HUES48 (cell line): ENCODE data around the gene CLIC6.
A peak's percentile ranks its signal among the peaks of the same experiment; 100 is the strongest.

Experiments used
- H3K27ac ChIP-seq: one replicate; pipeline ENCODE4 v1.7.0; 2013; ENCODE audit warnings: low read depth, low read length, inconsistent platforms
- H3K27me3 ChIP-seq: 2 replicates; pipeline ENCODE4 v1.6.1; 2013; ENCODE audit warnings: mild to moderate bottlenecking, low read length; ENCODE audit not compliant: control insufficient read depth, insufficient read depth
- H3K36me3 ChIP-seq: 2 replicates; pipeline ENCODE4 v1.6.1; 2013; ENCODE audit warnings: low read length; ENCODE audit not compliant: control insufficient read depth, insufficient read depth
- H3K4me1 ChIP-seq: 2 replicates; pipeline ENCODE4 v1.6.1; 2013; ENCODE audit warnings: mild to moderate bottlenecking, low read length; ENCODE audit not compliant: control insufficient read depth, insufficient read depth
- H3K4me3 ChIP-seq: 2 replicates; pipeline ENCODE4 v1.5.1; 2013; ENCODE audit warnings: mild to moderate bottlenecking, low read depth, low read length
- H3K9ac ChIP-seq: 2 replicates; pipeline ENCODE4 v1.6.1; 2013; ENCODE audit warnings: mild to moderate bottlenecking, low read depth, low read length, moderate library complexity
- H3K9me3 ChIP-seq: 2 replicates; pipeline ENCODE4 v1.6.1; 2013; ENCODE audit warnings: low read length; ENCODE audit not compliant: control insufficient read depth, insufficient read depth

The CLIC6 gene

GRCh38 chr21:34692458-34693020, 23.7 kb downstream of the CLIC6 start:
- H3K4me3 ChIP-seq = no peak overlapping the region
- 0 out of 2 replicates have a peak, but pooled peaks cover 3% of the 10 kb centered on the region for H3K9me3 ChIP-seq
- H3K9ac ChIP-seq = 0 out of 2 replicates have a peak overlapping the region, but pooled peaks have one; percentile 0
- no peaks in the 10 kb centered on the region for H3K36me3 ChIP-seq
- H3K27ac ChIP-seq = no peak overlapping the region
- H3K27me3 ChIP-seq = peaks cover 9% of the 10 kb centered on the region; the same call in 1 of the 2 replicates
- peaks cover 21% of the 10 kb centered on the region for H3K4me1 ChIP-seq

DNA sequence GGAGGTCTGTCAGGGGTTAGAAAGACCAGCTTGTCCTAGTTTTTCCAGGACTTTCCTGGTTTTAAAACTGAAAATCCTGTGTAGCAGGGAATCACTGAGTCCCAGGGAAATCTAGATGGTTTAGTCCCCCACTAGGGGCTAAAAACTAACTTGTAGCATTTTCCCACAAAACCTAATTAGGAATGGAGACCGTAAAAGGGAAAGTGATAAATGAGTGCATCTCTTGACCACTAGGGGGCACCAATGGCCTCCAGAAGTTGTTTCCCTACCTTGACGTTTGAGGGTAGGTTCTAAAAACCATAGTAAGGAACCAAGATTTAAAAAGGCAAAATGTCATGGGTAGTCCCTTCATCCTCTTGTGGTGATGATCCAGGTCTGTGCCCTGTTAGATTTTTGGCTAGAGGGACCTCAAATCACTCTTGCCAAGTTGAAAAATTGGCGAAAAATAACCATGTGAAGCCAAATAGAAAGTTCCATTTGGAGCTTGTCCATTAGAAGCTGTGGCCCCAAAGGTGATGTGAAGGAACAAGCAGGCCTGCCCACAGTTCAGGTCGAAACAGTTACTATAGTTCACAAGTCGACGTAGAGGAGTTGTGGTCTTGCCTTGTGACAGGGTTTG, 24.5 kb downstream of the CLIC6 start:
- H3K4me3 ChIP-seq = no peak overlapping the region
- H3K27ac ChIP-seq = no peak overlapping the region
- no peaks in the 10 kb centered on the region for H3K36me3 ChIP-seq
- H3K27me3 ChIP-seq = peaks cover 9% of the 10 kb centered on the region; the same call in 1 of the 2 replicates
- 0 out of 2 replicates have a peak overlapping the region, but pooled peaks have one; percentile 0 for H3K9ac ChIP-seq
- H3K4me1 ChIP-seq = peaks cover 21% of the 10 kb centered on the region
- 0 out of 2 replicates have a peak, but pooled peaks cover 3% of the 10 kb centered on the region for H3K9me3 ChIP-seq

- Histone ChIP-seq H3K4me3 (no peak overlapping the region), H3K27ac (no peak overlapping the region), H3K27me3 (no peaks in the 10 kb centered on the region), H3K9ac (no peak overlapping the region), H3K36me3 (no peaks in the 10 kb centered on the region), H3K9me3 (0 out of 2 replicates have a peak, but pooled peaks cover 3% of the 10 kb centered on the region), H3K4me1 (peaks cover 18% of the 10 kb centered on the region)
Observed at GRCh38 chr21:34695434-34695833, 26.6 kb downstream of the CLIC6 start.

GRCh38 chr21:34696121-34696520, 27.3 kb downstream of the CLIC6 start:
- H3K27me3 ChIP-seq = no peaks in the 10 kb centered on the region
- H3K27ac ChIP-seq = no peak overlapping the region
- 0 out of 2 replicates have a peak, but pooled peaks cover 3% of the 10 kb centered on the region for H3K9me3 ChIP-seq
- peaks cover 18% of the 10 kb centered on the region for H3K4me1 ChIP-seq
- H3K36me3 ChIP-seq = no peaks in the 10 kb centered on the region
- no peak overlapping the region for H3K4me3 ChIP-seq
- no peak overlapping the region for H3K9ac ChIP-seq

DNA sequence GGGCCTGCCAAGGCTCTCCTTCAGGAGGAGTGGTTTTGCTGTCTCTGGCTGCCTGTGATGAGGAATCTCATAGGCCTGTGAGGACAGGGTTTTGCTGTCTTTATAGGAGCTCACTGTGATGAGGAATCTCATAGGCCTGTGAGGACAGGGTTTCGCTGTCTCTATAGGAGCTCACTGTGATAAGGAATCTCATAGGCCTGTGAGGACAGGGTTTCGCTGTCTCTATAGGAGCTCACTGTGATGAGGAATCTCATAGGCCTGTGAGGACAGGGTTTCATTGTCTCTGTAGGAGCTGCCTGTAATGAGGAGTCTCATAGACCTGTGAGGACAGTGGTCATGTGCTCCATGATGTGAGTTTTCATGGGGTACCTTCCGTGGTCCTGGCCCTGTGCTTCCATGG, 29.0 kb downstream of the CLIC6 start:
- Histone ChIP-seq H3K9ac (no peak overlapping the region), H3K4me1 (peaks cover 4% of the 10 kb centered on the region), H3K27ac (no peak overlapping the region), H3K36me3 (no peaks in the 10 kb centered on the region), H3K9me3 (0 out of 2 replicates have a peak, but pooled peaks cover 3% of the 10 kb centered on the region), H3K4me3 (no peak overlapping the region), H3K27me3 (no peaks in the 10 kb centered on the region)

DNA sequence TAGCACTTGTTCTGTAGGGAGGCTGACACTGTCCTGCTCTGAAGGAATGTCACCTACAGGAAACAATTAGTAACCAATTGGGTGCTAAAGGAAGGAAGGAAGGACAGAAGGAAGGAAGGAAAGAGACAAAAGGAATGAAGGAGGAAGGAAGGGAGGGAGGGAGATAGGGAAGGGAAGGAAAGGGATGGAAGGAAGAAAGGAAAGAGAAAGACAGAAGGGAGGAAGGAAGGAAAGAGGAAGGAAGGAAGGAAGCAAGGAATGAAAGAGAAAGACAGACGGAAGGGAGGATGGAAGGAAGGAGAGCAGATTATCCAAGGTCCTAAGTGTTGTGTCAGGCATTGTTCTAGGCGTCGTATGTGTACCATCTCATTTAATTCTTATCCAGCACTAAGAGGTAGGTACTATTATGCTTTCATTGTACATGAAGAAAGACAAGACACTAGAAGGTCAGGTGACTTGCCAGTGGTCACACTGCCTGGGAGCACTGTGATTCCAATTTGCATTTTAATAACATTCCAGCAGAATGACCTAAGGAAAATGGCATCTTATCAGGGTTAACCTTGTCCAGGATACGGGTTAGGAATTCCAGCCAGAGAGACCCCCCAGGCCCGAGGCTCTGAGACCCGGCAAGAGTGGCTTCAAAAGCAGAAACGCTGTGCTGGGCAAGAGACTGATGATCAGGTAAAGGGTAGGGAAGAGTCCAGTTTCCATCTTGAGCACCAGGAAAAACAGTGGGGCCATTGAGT, 29.6 kb downstream of the CLIC6 start:
- H3K27me3 ChIP-seq = no peaks in the 10 kb centered on the region
- no peaks in the 10 kb centered on the region for H3K36me3 ChIP-seq
- H3K9ac ChIP-seq = no peak overlapping the region

GRCh38 chr21:34700605-34701004, 31.8 kb downstream of the CLIC6 start:
- no peak overlapping the region for H3K4me3 ChIP-seq
- H3K9me3 ChIP-seq = no peaks in the 10 kb centered on the region
- H3K27ac ChIP-seq = no peak overlapping the region
- H3K9ac ChIP-seq = no peak overlapping the region
- no peaks in the 10 kb centered on the region for H3K27me3 ChIP-seq
- H3K36me3 ChIP-seq = no peaks in the 10 kb centered on the region
- no peaks in the 10 kb centered on the region for H3K4me1 ChIP-seq

More for the DNA sequence above, 29.6 kb downstream of the CLIC6 start:
- Histone ChIP-seq H3K4me3 (no peak overlapping the region), H3K9me3 (0 out of 2 replicates have a peak, but pooled peaks cover 3% of the 10 kb centered on the region), H3K27ac (no peak overlapping the region), H3K4me1 (no peaks in the 10 kb centered on the region)

- Histone ChIP-seq H3K4me3 (no peak overlapping the region), H3K27me3 (no peaks in the 10 kb centered on the region), H3K27ac (no peak overlapping the region), H3K9ac (no peak overlapping the region), H3K36me3 (no peaks in the 10 kb centered on the region), H3K9me3 (no peaks in the 10 kb centered on the region), H3K4me1 (no peaks in the 10 kb centered on the region)
Observed at GRCh38 chr21:34701726-34702125, 32.9 kb downstream of the CLIC6 start.

DNA sequence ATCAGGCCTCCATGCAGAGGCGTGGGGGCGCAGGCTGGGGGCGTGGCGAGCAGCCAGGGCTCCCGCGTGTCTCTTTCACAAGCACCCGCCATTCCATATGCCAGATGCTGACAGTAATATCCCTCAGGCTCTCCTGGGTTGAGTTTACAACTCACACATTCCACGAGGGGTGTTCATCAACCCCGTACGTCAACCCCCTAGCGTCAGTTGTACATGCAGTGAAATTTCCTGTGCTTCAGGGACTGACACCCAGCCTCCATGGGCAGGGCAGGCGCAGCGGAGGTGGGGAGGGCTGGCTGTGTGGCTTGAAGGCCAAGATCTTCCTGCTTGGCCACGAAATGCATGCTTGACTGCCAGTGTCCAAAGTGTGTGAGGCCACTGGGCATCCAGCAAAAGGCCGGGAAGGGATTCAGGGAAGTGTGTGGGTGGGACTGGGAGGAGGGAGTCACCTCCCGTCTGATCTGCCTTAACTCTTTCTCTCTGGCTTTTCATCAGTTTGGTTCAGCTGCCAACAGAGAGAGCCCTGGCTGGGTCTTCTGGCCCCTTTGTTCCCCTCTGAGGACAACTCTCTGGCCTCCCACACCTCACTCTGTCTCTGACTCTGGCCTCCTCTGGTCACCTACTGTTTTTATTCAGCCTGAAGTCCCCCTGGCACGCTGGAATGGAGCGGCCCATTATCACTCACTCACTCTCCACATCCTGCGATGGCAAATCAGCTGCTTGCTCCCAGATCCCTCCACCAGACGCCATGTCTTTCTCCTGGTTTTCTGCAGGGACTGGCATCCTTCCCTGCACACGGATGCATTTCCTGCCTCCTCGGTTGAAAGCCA, 33.8 kb downstream of the CLIC6 start:
- Histone ChIP-seq H3K9ac (no peak overlapping the region), H3K36me3 (no peaks in the 10 kb centered on the region), H3K4me3 (no peak overlapping the region), H3K4me1 (peaks cover 3% of the 10 kb centered on the region; the same call in 1 of the 2 replicates), H3K27me3 (no peaks in the 10 kb centered on the region), H3K9me3 (no peaks in the 10 kb centered on the region), H3K27ac (no peak overlapping the region)

- no peaks in the 10 kb centered on the region for H3K27me3 ChIP-seq
- no peak overlapping the region for H3K9ac ChIP-seq
- peaks cover 4% of the 10 kb centered on the region; the same call in 1 of the 2 replicates for H3K4me1 ChIP-seq
- no peak overlapping the region for H3K27ac ChIP-seq
- H3K9me3 ChIP-seq = no peaks in the 10 kb centered on the region
- no peaks in the 10 kb centered on the region for H3K36me3 ChIP-seq
- H3K4me3 ChIP-seq = no peak overlapping the region
Observed at GRCh38 chr21:34703571-34703970, 34.8 kb downstream of the CLIC6 start.
